ENCODE results near the gene LIPH. TPM values are rescaled to one million over a fixed set of nuclear protein-coding genes. Genes with fewer than 3 reads are reported as not detected.

Gene LIPH
- polyA plus RNA-seq, 3 donors, result not detected

DNA sequence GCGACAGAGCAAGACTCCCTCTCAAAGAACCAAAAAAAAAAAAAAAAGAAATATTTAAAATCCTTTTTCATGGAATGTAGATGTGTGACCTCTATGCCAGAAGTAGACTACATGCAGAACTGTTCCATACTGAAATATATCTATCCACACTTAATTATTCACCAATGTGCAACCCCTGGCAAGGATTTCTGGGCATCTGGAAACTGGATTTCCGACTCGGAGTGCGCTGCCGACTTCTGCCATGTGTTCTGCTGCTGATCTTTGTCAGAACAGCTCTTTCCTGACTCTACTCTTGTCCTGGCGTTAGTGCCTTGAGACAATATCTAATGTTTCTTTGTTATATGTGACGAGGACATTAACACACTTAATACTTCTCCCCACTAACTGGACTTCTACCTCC is 11.7 kb downstream of the LIPH start:
- no peak overlapping the region for H3K9ac ChIP-seq (ENCODE audit: insufficient read depth, low read length, poor library complexity, severe bottlenecking)
- H3K79me2 ChIP-seq (ENCODE audit: insufficient read depth, low read length), result no peaks in the 10 kb centered on the region
- no peak overlapping the region for H3K4me2 ChIP-seq (replicated peaks; ENCODE audit: extremely low read depth, low read length, poor library complexity, severe bottlenecking)
- no peak overlapping the region for H3K27ac Mint-ChIP-seq
- H3K9me3 Mint-ChIP-seq, result peaks cover 0 to 2% (median 0%) of the 10 kb centered on the region in 7 donors
- no peaks in the 10 kb centered on the region for H3K9me3 ChIP-seq (replicated peaks in 1 of 2; ENCODE audit: control insufficient read depth in 1 of 2, insufficient read depth in 1 of 2, low read length in 2 of 2)
- no peak overlapping the region for H3K4me3 Mint-ChIP-seq
- peaks cover 1 to 4% (median 2%) of the 10 kb centered on the region in 3 donors for H3K27me3 Mint-ChIP-seq (ENCODE audit: low read depth in 3 of 3)
- no peak for DNase-seq
- intact Hi-C loops (cut with micrococcal nuclease), result no loop called here
- peaks cover 10% of the 10 kb centered on the region for H3K4me1 Mint-ChIP-seq
- no peak overlapping the region for H3K27ac ChIP-seq (ENCODE audit: low read depth in 1 of 2, low read length in 2 of 2)
- no peaks in the 10 kb centered on the region for H3K36me3 Mint-ChIP-seq
- no peaks in the 10 kb centered on the region for H4K20me1 ChIP-seq (ENCODE audit: insufficient read depth, low read length)
- no peak overlapping the region for H3K4me3 ChIP-seq (replicated peaks in 1 of 3; ENCODE audit: low read depth in 2 of 3, low read length in 3 of 3)
- TF ChIP-seq, protein P1, sequence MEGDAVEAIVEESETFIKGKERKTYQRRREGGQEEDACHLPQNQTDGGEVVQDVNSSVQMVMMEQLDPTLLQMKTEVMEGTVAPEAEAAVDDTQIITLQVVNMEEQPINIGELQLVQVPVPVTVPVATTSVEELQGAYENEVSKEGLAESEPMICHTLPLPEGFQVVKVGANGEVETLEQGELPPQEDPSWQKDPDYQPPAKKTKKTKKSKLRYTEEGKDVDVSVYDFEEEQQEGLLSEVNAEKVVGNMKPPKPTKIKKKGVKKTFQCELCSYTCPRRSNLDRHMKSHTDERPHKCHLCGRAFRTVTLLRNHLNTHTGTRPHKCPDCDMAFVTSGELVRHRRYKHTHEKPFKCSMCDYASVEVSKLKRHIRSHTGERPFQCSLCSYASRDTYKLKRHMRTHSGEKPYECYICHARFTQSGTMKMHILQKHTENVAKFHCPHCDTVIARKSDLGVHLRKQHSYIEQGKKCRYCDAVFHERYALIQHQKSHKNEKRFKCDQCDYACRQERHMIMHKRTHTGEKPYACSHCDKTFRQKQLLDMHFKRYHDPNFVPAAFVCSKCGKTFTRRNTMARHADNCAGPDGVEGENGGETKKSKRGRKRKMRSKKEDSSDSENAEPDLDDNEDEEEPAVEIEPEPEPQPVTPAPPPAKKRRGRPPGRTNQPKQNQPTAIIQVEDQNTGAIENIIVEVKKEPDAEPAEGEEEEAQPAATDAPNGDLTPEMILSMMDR (IDR thresholded peaks at IDR 0.05), result no peak
- peaks cover 12 to 13% of the 10 kb centered on the region in 2 donors for H3K4me1 ChIP-seq (ENCODE audit: control insufficient read depth in 1 of 2, insufficient read depth in 2 of 2, low read length in 2 of 2)
- H3K36me3 ChIP-seq (replicated peaks in 1 of 2; ENCODE audit: control insufficient read depth in 1 of 2, insufficient read depth in 2 of 2, low read length in 2 of 2), result no peaks in the 10 kb centered on the region
- H2AFZ ChIP-seq (ENCODE audit: insufficient read depth, low read depth, low read length, poor library complexity, severe bottlenecking), result no peak overlapping the region
- WGBS (ENCODE audit: insufficient coverage), result 98% methylated on average over 4 of the region's 7 CpGs
- H3K27me3 ChIP-seq (ENCODE audit: control insufficient read depth in 2 of 2, insufficient read depth in 2 of 2, low read length in 2 of 2), result no peaks in the 10 kb centered on the region

DNA sequence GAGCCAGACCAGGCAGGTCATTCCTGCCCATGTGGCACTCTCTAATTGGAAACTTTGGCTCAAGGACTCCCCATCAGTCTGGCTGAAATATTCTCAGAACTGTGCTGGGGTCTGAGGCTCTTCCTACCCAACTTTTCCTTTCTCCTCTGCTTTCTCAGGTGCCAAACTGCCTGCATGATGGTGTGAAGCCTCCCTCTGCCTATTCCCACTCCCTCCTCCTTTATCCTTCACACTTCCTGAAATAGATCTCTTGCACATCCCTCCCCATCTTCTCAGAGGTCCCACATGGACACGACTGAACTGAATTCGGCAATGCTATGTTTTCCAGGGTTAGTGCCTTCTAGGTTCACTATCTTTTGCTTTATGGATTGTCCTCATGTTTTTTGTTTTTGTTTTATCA is 12.5 kb downstream of the LIPH start:
- no peaks in the 10 kb centered on the region for H3K9me3 ChIP-seq (replicated peaks in 1 of 2; ENCODE audit: control insufficient read depth in 1 of 2, insufficient read depth in 1 of 2, low read length in 2 of 2)
- H3K36me3 ChIP-seq (replicated peaks in 1 of 2; ENCODE audit: control insufficient read depth in 1 of 2, insufficient read depth in 2 of 2, low read length in 2 of 2), result no peaks in the 10 kb centered on the region
- H3K4me1 ChIP-seq (ENCODE audit: control insufficient read depth in 1 of 2, insufficient read depth in 2 of 2, low read length in 2 of 2), result peaks cover 12 to 13% of the 10 kb centered on the region in 2 donors
- H3K36me3 Mint-ChIP-seq, result no peaks in the 10 kb centered on the region
- H3K27me3 Mint-ChIP-seq (ENCODE audit: low read depth in 3 of 3), result peaks cover 1 to 4% (median 2%) of the 10 kb centered on the region in 3 donors
- no peaks in the 10 kb centered on the region for H3K27me3 ChIP-seq (ENCODE audit: control insufficient read depth in 2 of 2, insufficient read depth in 2 of 2, low read length in 2 of 2)
- H3K4me2 ChIP-seq (replicated peaks; ENCODE audit: extremely low read depth, low read length, poor library complexity, severe bottlenecking), result no peak overlapping the region
- H3K9ac ChIP-seq (ENCODE audit: insufficient read depth, low read length, poor library complexity, severe bottlenecking), result no peak overlapping the region
- H3K9me3 Mint-ChIP-seq, result peaks cover 0 to 2% (median 0%) of the 10 kb centered on the region in 7 donors
- H4K20me1 ChIP-seq (ENCODE audit: insufficient read depth, low read length), result no peaks in the 10 kb centered on the region
- H2AFZ ChIP-seq (ENCODE audit: insufficient read depth, low read depth, low read length, poor library complexity, severe bottlenecking), result no peak overlapping the region
- peaks cover 10% of the 10 kb centered on the region for H3K4me1 Mint-ChIP-seq
- H3K4me3 Mint-ChIP-seq, result no peak overlapping the region
- DNase-seq, result no peak
- TF ChIP-seq, protein P1 (IDR thresholded peaks at IDR 0.05), result no peak
- H3K79me2 ChIP-seq (ENCODE audit: insufficient read depth, low read length), result no peaks in the 10 kb centered on the region
- intact Hi-C loops (cut with micrococcal nuclease), result no loop called here
- no peak overlapping the region for H3K4me3 ChIP-seq (replicated peaks in 1 of 3; ENCODE audit: low read depth in 2 of 3, low read length in 3 of 3)
- peak overlapping the region in 1 of 7 donors; percentile 37 for H3K27ac Mint-ChIP-seq
- no CpG with 5 or more reads among the region's 2 CpGs for WGBS (ENCODE audit: insufficient coverage)
- no peak overlapping the region for H3K27ac ChIP-seq (ENCODE audit: low read depth in 1 of 2, low read length in 2 of 2)

Data from CD14-positive monocyte (primary cell).